B cell (primary cell): ENCODE measurements around the gene ARRDC5. TPM values are rescaled to one million over a fixed set of nuclear protein-coding genes. Genes with fewer than 3 reads are reported as not detected.

Source experiments
- ATAC-seq: fragments of 200-7000 bp; cut with Tn5 transposase; one replicate; pipeline ENCODE4 v1.10.0; 2021; ENCODE audit warnings: low read depth, mild to moderate bottlenecking, moderate number of reproducible peaks, moderate library complexity
- CTCF ChIA-PET: fragments of 350-600 bp; sonication (Branson Sonifier 250); formaldehyde crosslinking; loops from one replicate; lab custom pipeline; 2021; ENCODE audit warnings: antibody characterized with exemption, inconsistent platforms; lab: Charles Lee
- POLR2A ChIA-PET: fragments of 350-600 bp; sonication (Branson Sonifier 250); formaldehyde crosslinking; loops from one replicate; lab custom pipeline; 2021; ENCODE audit warnings: antibody characterized with exemption; lab: Charles Lee
- DNase-seq: peaks from one replicate; pipeline ENCODE4 v3.0.0; 2013
- H2AFZ ChIP-seq: 2 replicates; pipeline ENCODE4 v1.6.1; 2012; ENCODE audit warnings: mild to moderate bottlenecking, low read depth, low read length; ENCODE audit not compliant: insufficient read depth, poor library complexity, severe bottlenecking
- H3K27ac ChIP-seq, 2 donors: 1 replicate in 1 of 2; 2 replicates in 1 of 2; pipeline ENCODE4 v1.5.1; 2012 to 2013; ENCODE audit warnings: low read length in 2 of 2, mild to moderate bottlenecking in 2 of 2, moderate library complexity in 1 of 2
- H3K27me3 ChIP-seq, 4 experiments: fragments of 200-600 bp in 1 of 4; sonication (generic) in 1 of 4; replicated peaks in 1 of 4; 1 replicate in 2 of 4; 2 replicates in 2 of 4; pipeline versions ENCODE4 v1.6.1 to v1.7.0; 2013 to 2016; ENCODE audit warnings: low read length in 3 of 4, mild to moderate bottlenecking in 2 of 4, mixed read lengths in 1 of 4, moderate library complexity in 1 of 4; ENCODE audit not compliant: insufficient read depth in 4 of 4, control insufficient read depth in 3 of 4; ENCODE audit errors: control extremely low read depth in 1 of 4
- H3K36me3 ChIP-seq, 2 experiments: replicated peaks in 1 of 2; 1 replicate in 1 of 2; 2 replicates in 1 of 2; pipeline versions ENCODE4 v1.6.1 to v1.7.1; 2013; ENCODE audit warnings: low read length in 1 of 2; ENCODE audit not compliant: insufficient read depth in 2 of 2, control insufficient read depth in 1 of 2; ENCODE audit errors: control extremely low read depth in 1 of 2, extremely low read depth in 1 of 2
- H3K4me1 ChIP-seq, 2 donors: fragments of 200-600 bp in 1 of 2; sonication (generic) in 1 of 2; 1 replicate in 1 of 2; 2 replicates in 1 of 2; pipeline versions ENCODE4 v1.5.1 to v1.6.1; 2013 to 2017; ENCODE audit warnings: low read length in 2 of 2; ENCODE audit not compliant: control insufficient read depth in 2 of 2, insufficient read depth in 2 of 2
- H3K4me2 ChIP-seq: replicated peaks from 2 replicates; pipeline ENCODE3; 2012; ENCODE audit warnings: mild to moderate bottlenecking, low read depth, low read length; ENCODE audit not compliant: poor library complexity, severe bottlenecking
- H3K4me3 ChIP-seq, 5 experiments: fragments of 200-600 bp in 1 of 5; sonication (generic) in 1 of 5; 1 replicate in 3 of 5; 2 replicates in 2 of 5; pipeline versions ENCODE4 v1.5.1 to v1.7.0; 2011 to 2016; ENCODE audit warnings: low read length in 4 of 5, mild to moderate bottlenecking in 4 of 5, low read depth in 2 of 5, control low read depth in 1 of 5, moderate library complexity in 1 of 5; ENCODE audit not compliant: insufficient read depth in 1 of 5; ENCODE audit errors: control extremely low read depth in 1 of 5, extremely low read depth in 1 of 5
- H3K79me2 ChIP-seq: fragments of 200-600 bp; sonication (generic); one replicate; pipeline ENCODE4 v1.6.0; 2016; ENCODE audit warnings: low read length; ENCODE audit not compliant: control insufficient read depth, insufficient read depth
- H3K9ac ChIP-seq: fragments of 200-600 bp; sonication (generic); 2 replicates; pipeline ENCODE4 v1.6.1; 2017; ENCODE audit warnings: mild to moderate bottlenecking, low read length, moderate library complexity
- H3K9me3 ChIP-seq, 3 donors: one replicate each; pipeline versions ENCODE4 v1.6.1 to v1.7.1; 2013; ENCODE audit warnings: low read length in 2 of 3; ENCODE audit not compliant: control insufficient read depth in 2 of 3, insufficient read depth in 1 of 3; ENCODE audit errors: control extremely low read depth in 1 of 3
- H4K20me1 ChIP-seq: 2 replicates; pipeline ENCODE4 v1.6.0; 2012; ENCODE audit warnings: mild to moderate bottlenecking, low read length; ENCODE audit not compliant: insufficient read depth, control insufficient read depth, poor library complexity, severe bottlenecking
- H3K27ac Mint-ChIP-seq: one replicate; pipeline ENCODE4 v1.8.0; 2021; ENCODE audit warnings: mixed read lengths
- H3K27me3 Mint-ChIP-seq: one replicate; pipeline ENCODE4 v1.8.0; 2021; ENCODE audit warnings: mixed read lengths
- H3K4me1 Mint-ChIP-seq: one replicate; pipeline ENCODE4 v1.8.0; 2021; ENCODE audit warnings: mixed read lengths
- H3K4me3 Mint-ChIP-seq: one replicate; pipeline ENCODE4 v1.8.0; 2021; ENCODE audit warnings: mixed read lengths
- H3K9me3 Mint-ChIP-seq: one replicate; pipeline ENCODE4 v1.8.0; 2022; ENCODE audit warnings: mixed read lengths; ENCODE audit not compliant: insufficient read depth
- CTCF ChIP-seq: fragments of 200-600 bp; IDR thresholded peaks from one replicate; pipeline ENCODE4 v1.8.0; 2022; ENCODE audit warnings: antibody characterized with exemption, mild to moderate bottlenecking
- EZH2 ChIP-seq: IDR thresholded peaks from 2 replicates; pipeline ENCODE4 v1.6.1; 2012; ENCODE audit warnings: borderline replicate concordance, low read depth, mild to moderate bottlenecking, moderate library complexity, low read length; ENCODE audit not compliant: insufficient read depth, poor library complexity, severe bottlenecking
- WGBS: methylation state at CpG from one replicate; pipeline ENCODE4 v1.1.5; 2013; ENCODE audit warnings: missing lambda C conversion rate; ENCODE audit not compliant: insufficient coverage; 5-methylcytosine and 5-hydroxymethylcytosine counted together
- intact Hi-C: fragments of 100-400 bp; cut with micrococcal nuclease; formaldehyde crosslinking; loops from one replicate; pipeline ENCODE4 v1.10.0; 2022
- polyA plus RNA-seq: library from polyadenylated mRNA; depleted of rRNA; stranded (reverse); fragments of >200 nt; gene quantifications from 2 replicates; pipeline ENCODE4 v1.2.3, GENCODE V29; 2012
- total RNA-seq, 2 donors: library from RNA; stranded (reverse); fragments of 120-200 nt in 1 of 2; gene quantifications; 1 replicate in 1 of 2; 2 replicates in 1 of 2; pipeline versions ENCODE4 v1.2.3 to v1.2.4, GENCODE V29; 2013 to 2022

ARRDC5 gene
- total and polyA plus RNA-seq, 2 donors (not counting 1 experiment from before 2014, with no cell fraction given) = 10.2 to 13.2 TPM

DNA sequence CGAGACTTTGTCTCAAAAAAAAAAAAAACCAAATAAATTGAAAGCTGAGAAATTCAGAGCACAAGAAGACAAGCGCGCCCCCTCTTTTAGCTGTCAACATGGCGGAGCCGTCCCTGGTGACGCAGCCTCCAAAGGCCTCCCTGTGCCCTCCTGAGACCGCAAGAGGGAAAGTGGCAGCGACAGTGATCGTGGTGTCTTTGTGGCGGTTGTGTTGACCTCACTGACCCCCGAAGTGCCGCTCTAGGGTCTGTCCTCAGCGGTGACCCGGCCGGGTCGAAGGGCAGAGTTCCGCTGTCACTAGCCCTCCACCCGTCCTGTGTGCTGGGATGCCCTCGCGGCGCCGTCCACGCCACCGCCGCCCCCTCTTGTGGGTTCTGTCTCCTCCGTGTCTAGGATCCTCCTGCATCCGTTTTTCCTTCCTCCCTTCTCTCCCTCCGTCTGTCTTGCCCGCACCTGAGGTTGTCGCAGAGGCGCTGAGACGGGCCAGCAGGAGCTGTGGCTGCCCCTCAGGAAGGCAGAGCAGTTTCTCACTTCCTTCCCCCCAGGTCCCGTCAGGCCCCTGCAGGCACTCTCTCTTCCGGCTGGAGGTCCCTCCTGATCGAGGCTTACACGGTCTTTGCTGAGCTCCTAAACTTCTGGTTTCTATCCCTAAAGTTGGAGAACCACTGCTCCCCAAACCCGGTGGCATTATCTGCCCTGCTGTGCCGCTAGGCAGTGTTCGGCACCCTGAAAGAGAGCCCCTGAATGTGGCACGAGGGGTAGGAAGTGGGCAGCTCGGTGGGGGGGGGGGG, 13.8 kb upstream of the ARRDC5 start:
- intact Hi-C loops = loop anchor here (1.0 kb wide), 1 partner anchor 52 kb away; no protein-coding TSS in a partner anchor
- H3K9me3 Mint-ChIP-seq = no peaks in the 10 kb centered on the region
- 8% methylated on average over 37 of the region's 41 CpGs for WGBS
- Histone ChIP-seq H3K4me1 (peaks cover 35 to 50% of the 10 kb centered on the region in 2 donors), H3K9me3 (no peaks in the 10 kb centered on the region), H3K79me2 (peaks cover 52% of the 10 kb centered on the region), H3K4me3 (peak overlapping the region; percentile 51 to 86 (median 81)), H3K9ac (peak overlapping the region; percentile 78), H3K4me2 (peak overlapping the region; percentile 96), H3K36me3 (peaks cover 0 to 8% of the 10 kb centered on the region in 2 experiments), H4K20me1 (peaks cover 34% of the 10 kb centered on the region), H2AFZ (peak overlapping the region; percentile 86), H3K27ac (peak overlapping the region; percentile 40 to 87), H3K27me3 (no peaks in the 10 kb centered on the region)
- DNase-seq (peak; percentile 73), ATAC-seq (peak; percentile 66)
- peaks cover 47% of the 10 kb centered on the region for H3K4me1 Mint-ChIP-seq
- peak overlapping the region; percentile 99 for H3K4me3 Mint-ChIP-seq
- TF ChIP-seq EZH2 (no peak), CTCF (no peak)
- CTCF ChIA-PET = interaction anchor here (0.6 to 15.4 kb wide), 8 partner anchors 31 to 929 kb away, joined by 3 to 219 read pairs (median 4); partner anchors contain the start of gene PLIN3
- POLR2A ChIA-PET = interaction anchor here (0.5 to 2.0 kb wide), 6 partner anchors 22 to 87 kb away, joined by 3 to 9 read pairs (median 5); partner anchors contain the start of gene KDM4B
- no peaks in the 10 kb centered on the region for H3K27me3 Mint-ChIP-seq
- H3K27ac Mint-ChIP-seq = peak overlapping the region; percentile 97
